Spinal cord (tissue), 10 donors: ENCODE data around the gene COPZ1. TPM values are rescaled to one million over a fixed set of nuclear protein-coding genes. Genes with fewer than 3 reads are reported as not detected.
"Not testable (repeated sequence)": the region's sequence is repeated elsewhere in the genome, so short reads cannot be mapped to it uniquely, and the experiment has no call there.

Experiments
- DNase-seq, 6 donors: peaks; one replicate each; pipeline versions ENCODE4 v3.0.0 to v3.0.0-alpha.2; 2013 to 2015; ENCODE audit warnings: low spot score in 6 of 6, low read depth in 4 of 6
- H3K27ac ChIP-seq: one replicate; pipeline ENCODE4 v1.5.1; 2013; ENCODE audit warnings: low read depth, low read length, control low read depth
- H3K27me3 ChIP-seq: one replicate; pipeline ENCODE4 v1.6.1; 2013; ENCODE audit warnings: low read length; ENCODE audit not compliant: control insufficient read depth, insufficient read depth
- H3K36me3 ChIP-seq: one replicate; pipeline ENCODE4 v1.6.1; 2013; ENCODE audit warnings: low read length; ENCODE audit not compliant: control insufficient read depth, insufficient read depth
- H3K4me1 ChIP-seq: one replicate; pipeline ENCODE4 v1.6.1; 2013; ENCODE audit warnings: low read length; ENCODE audit not compliant: control insufficient read depth, insufficient read depth
- H3K4me3 ChIP-seq: one replicate; pipeline ENCODE4 v1.5.1; 2013; ENCODE audit warnings: low read depth, low read length, control low read depth
- H3K9me3 ChIP-seq: one replicate; pipeline ENCODE4 v1.6.1; 2013; ENCODE audit warnings: low read length; ENCODE audit not compliant: control insufficient read depth, insufficient read depth
- WGBS: methylation state at CpG from one replicate; pipeline ENCODE4 v1.1.5; 2013; ENCODE audit warnings: missing lambda C conversion rate; ENCODE audit not compliant: insufficient coverage; 5-methylcytosine and 5-hydroxymethylcytosine counted together
- polyA plus RNA-seq, 2 donors: library from polyadenylated mRNA; unstranded; fragments of 120-200 nt; gene quantifications; one replicate each; pipeline ENCODE4 v1.2.1, GENCODE V29; 2013; ENCODE audit not compliant: insufficient read length in 2 of 2
- total RNA-seq, 2 donors: library from RNA; depleted of rRNA in 1 of 2; stranded (reverse); fragments of 120-200 nt in 1 of 2; fragments of >200 nt in 1 of 2; gene quantifications; one replicate each; pipeline versions ENCODE4 v1.2.3 to v1.2.4, GENCODE V29; 2013 to 2014
- donor health status: healthy.

COPZ1 gene
- total and polyA plus RNA-seq, 4 donors, result 91.0 to 164 (median 156) TPM

- Histone ChIP-seq H3K27ac (no peak overlapping the region), H3K9me3 (no peaks in the 10 kb centered on the region), H3K36me3 (no peaks in the 10 kb centered on the region), H3K4me1 (peaks cover 11% of the 10 kb centered on the region), H3K4me3 (no peak overlapping the region), H3K27me3 (peaks cover 20% of the 10 kb centered on the region)
- DNase-seq, result no peak
These were observed 21.3 kb upstream of the COPZ1 start for GRCh38 chr12:54303640-54304039.

GRCh38 chr12:54304187-54304810 lies 20.6 kb upstream of the COPZ1 start:
- DNase-seq, result no peak
- H3K27me3 ChIP-seq, result peaks cover 16% of the 10 kb centered on the region
- H3K9me3 ChIP-seq, result no peaks in the 10 kb centered on the region
- peaks cover 11% of the 10 kb centered on the region for H3K4me1 ChIP-seq
- H3K4me3 ChIP-seq, result no peak overlapping the region
- 16% methylated on average over 7 of the region's 12 CpGs for WGBS
- no peaks in the 10 kb centered on the region for H3K36me3 ChIP-seq
- H3K27ac ChIP-seq, result no peak overlapping the region

- no peaks in the 10 kb centered on the region for H3K4me1 ChIP-seq
- H3K27me3 ChIP-seq, result no peaks in the 10 kb centered on the region
- DNase-seq, result no peak
- WGBS, result 74% methylated on average over 6 of the region's 8 CpGs
- H3K36me3 ChIP-seq, result no peaks in the 10 kb centered on the region
- no peak overlapping the region for H3K27ac ChIP-seq
- H3K4me3 ChIP-seq, result no peak overlapping the region
- H3K9me3 ChIP-seq, result no peaks in the 10 kb centered on the region
These were observed 17.8 kb upstream of the COPZ1 start for GRCh38 chr12:54306925-54307741.

GRCh38 chr12:54311051-54311450 lies 13.9 kb upstream of the COPZ1 start:
- DNase-seq, result no peak
- H3K36me3 ChIP-seq, result no peaks in the 10 kb centered on the region
- no peaks in the 10 kb centered on the region for H3K27me3 ChIP-seq
- H3K4me3 ChIP-seq, result no peak overlapping the region
- H3K4me1 ChIP-seq, result no peaks in the 10 kb centered on the region
- H3K9me3 ChIP-seq, result no peaks in the 10 kb centered on the region
- no peak overlapping the region for H3K27ac ChIP-seq
- WGBS, result no CpG with 5 or more reads among the region's 2 CpGs

- H3K4me3 ChIP-seq, H3K4me1 ChIP-seq, H3K27me3 ChIP-seq, H3K27ac ChIP-seq, DNase-seq, H3K9me3 ChIP-seq, H3K36me3 ChIP-seq: not testable (repeated sequence)
- WGBS, result 95% methylated on average over 6 of the region's 7 CpGs
These were observed 12.6 kb upstream of the COPZ1 start for GRCh38 chr12:54312309-54312708.

GRCh38 chr12:54321363-54321762 lies 3.6 kb upstream of the COPZ1 start:
- peaks cover 13% of the 10 kb centered on the region for H3K4me1 ChIP-seq
- no peaks in the 10 kb centered on the region for H3K27me3 ChIP-seq
- no peak for DNase-seq
- WGBS, result 95% methylated on average over 3 of the region's 5 CpGs
- no peak overlapping the region for H3K27ac ChIP-seq
- H3K36me3 ChIP-seq, result no peaks in the 10 kb centered on the region
- H3K9me3 ChIP-seq, result no peaks in the 10 kb centered on the region
- no peak overlapping the region for H3K4me3 ChIP-seq

GRCh38 chr12:54325442-54326109 lies 645 bp downstream of the COPZ1 start:
- peak overlapping the region; percentile 98 for H3K27ac ChIP-seq
- H3K4me3 ChIP-seq, result peak overlapping the region; percentile 99
- WGBS, result 80% methylated on average over 3 of the region's 22 CpGs
- DNase-seq, H3K27me3 ChIP-seq, H3K36me3 ChIP-seq, H3K9me3 ChIP-seq: not testable (repeated sequence)
- peaks cover 26% of the 10 kb centered on the region for H3K4me1 ChIP-seq

GRCh38 chr12:54328595-54329337 lies 3.8 kb downstream of the COPZ1 start:
- Histone ChIP-seq H3K27ac (no peak overlapping the region), H3K4me1 (peaks cover 33% of the 10 kb centered on the region), H3K36me3 (peaks cover 9% of the 10 kb centered on the region), H3K27me3 (no peaks in the 10 kb centered on the region), H3K4me3 (no peak overlapping the region), H3K9me3 (no peaks in the 10 kb centered on the region)
- DNase-seq, result no peak
- 90% methylated on average over 3 of the region's 6 CpGs for WGBS

- Histone ChIP-seq H3K9me3 (no peaks in the 10 kb centered on the region), H3K4me3 (no peak overlapping the region), H3K27me3 (no peaks in the 10 kb centered on the region), H3K36me3 (peaks cover 9% of the 10 kb centered on the region), H3K4me1 (peaks cover 28% of the 10 kb centered on the region), H3K27ac (no peak overlapping the region)
- WGBS, result 22% methylated on average over 1 of the region's 5 CpGs
- DNase-seq, result peak in 1 of 6 donors; percentile 6
These were observed 4.8 kb downstream of the COPZ1 start for GRCh38 chr12:54329759-54330158.
